ENCODE results near the gene CHADL. TPM values are rescaled to one million over a fixed set of nuclear protein-coding genes. Genes with fewer than 3 reads are reported as not detected.

CHADL gene
- total RNA-seq, 3 donors from 2014 or later, result 1.3 to 3.7 (median 1.4) TPM

- no peak for DNase-seq (ENCODE audit: low spot score in 2 of 2)
- Histone ChIP-seq H3K36me3 (no peaks in the 10 kb centered on the region), H3K9me3 (no peaks in the 10 kb centered on the region), H3K27me3 (no peaks in the 10 kb centered on the region), H3K27ac (no peak overlapping the region), H3K4me3 (no peak overlapping the region), H3K4me1 (no peaks in the 10 kb centered on the region)
- intact Hi-C loops (cut with DNase I; ENCODE audit: low total_unique reads), result no loop called here
- TF ChIP-seq CTCF (IDR thresholded peaks at IDR 0.05), result no peak
- TF ChIP-seq POLR2AphosphoS5 (IDR thresholded peaks at IDR 0.05), result no peak
- no peak for TF ChIP-seq POLR2A (IDR thresholded peaks at IDR 0.05)
Measured at GRCh38 chr22:41201141-41201540, 39.6 kb downstream of the CHADL start.

- peak in 1 of 2 donors; percentile 40 for DNase-seq (ENCODE audit: low spot score in 2 of 2)
- intact Hi-C loops (cut with DNase I; ENCODE audit: low total_unique reads), result no loop called here
- no peaks in the 10 kb centered on the region for H3K9me3 ChIP-seq
- H3K4me1 ChIP-seq, result no peaks in the 10 kb centered on the region
- peak overlapping the region; percentile 72 to 92 (median 77) for H3K4me3 ChIP-seq
- H3K27me3 ChIP-seq, result no peaks in the 10 kb centered on the region
- no peaks in the 10 kb centered on the region for H3K36me3 ChIP-seq
- peak overlapping the region; percentile 35 to 54 for H3K27ac ChIP-seq
- TF ChIP-seq POLR2AphosphoS5 (IDR thresholded peaks at IDR 0.05) (no peak), CTCF (IDR thresholded peaks at IDR 0.05) (no peak), POLR2A (IDR thresholded peaks at IDR 0.05) (no peak)
Measured at GRCh38 chr22:41198027-41198580, 42.6 kb downstream of the CHADL start.

DNA sequence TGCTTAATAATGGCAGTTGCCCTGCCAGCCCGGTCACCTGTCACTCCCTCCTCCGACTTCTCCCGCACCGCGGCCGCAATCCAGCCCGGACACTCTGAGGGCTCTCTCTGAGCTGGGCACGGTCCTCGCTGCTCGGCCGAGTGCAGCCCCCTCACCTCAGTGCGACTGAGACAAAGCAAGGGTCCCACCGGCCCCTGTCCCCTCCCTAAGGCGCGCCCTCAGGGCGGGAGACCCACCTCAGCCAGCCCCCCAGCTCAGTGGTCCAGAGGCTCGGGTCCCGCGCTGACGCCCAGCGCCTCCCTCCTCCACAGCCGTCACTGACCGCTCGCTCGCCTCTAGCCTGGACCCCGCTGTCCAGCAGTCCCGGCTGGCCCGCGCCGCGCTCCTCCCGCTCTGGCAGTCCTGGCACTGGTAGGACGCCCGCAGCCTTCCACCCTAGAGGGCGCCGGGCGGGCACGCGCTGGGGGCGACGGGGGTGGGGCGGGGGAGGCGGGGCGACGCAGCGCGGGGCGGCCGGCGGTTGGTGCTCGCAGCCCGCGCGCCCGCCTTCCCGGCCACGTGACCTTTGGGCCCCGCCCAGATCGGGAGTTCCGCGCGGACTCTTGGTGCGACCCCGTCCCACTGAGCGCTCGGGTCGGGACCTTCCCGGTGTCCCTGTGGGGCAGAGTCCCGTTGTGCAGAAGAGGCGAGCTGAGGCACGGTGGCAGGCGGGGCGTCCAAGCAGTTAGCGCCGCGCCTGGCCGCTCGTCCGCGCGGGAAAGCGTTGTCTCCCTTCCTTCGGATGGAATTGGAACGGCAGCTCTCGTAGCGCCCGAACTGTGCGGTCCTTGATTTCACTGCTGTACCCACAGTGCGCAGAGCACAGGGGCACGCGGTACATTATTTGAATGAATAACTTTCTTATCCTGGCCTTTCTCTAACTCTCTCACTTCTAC, 43.4 kb downstream of the CHADL start:
- Histone ChIP-seq H3K36me3 (no peaks in the 10 kb centered on the region), H3K9me3 (no peaks in the 10 kb centered on the region), H3K27me3 (no peaks in the 10 kb centered on the region), H3K4me3 (peak overlapping the region; percentile 72 to 92 (median 77)), H3K27ac (peak overlapping the region; percentile 35 to 64), H3K4me1 (no peaks in the 10 kb centered on the region)
- intact Hi-C loops (cut with DNase I; ENCODE audit: low total_unique reads), result no loop called here
- no peak for TF ChIP-seq POLR2A (IDR thresholded peaks at IDR 0.05)
- TF ChIP-seq POLR2AphosphoS5 (IDR thresholded peaks at IDR 0.05), result peak in 2 of 3 donors; percentile 15 to 17
- TF ChIP-seq CTCF (IDR thresholded peaks at IDR 0.05), result peak in 1 of 3 donors; percentile 10
- DNase-seq (ENCODE audit: low spot score in 2 of 2), result peak; percentile 57 to 71

DNA sequence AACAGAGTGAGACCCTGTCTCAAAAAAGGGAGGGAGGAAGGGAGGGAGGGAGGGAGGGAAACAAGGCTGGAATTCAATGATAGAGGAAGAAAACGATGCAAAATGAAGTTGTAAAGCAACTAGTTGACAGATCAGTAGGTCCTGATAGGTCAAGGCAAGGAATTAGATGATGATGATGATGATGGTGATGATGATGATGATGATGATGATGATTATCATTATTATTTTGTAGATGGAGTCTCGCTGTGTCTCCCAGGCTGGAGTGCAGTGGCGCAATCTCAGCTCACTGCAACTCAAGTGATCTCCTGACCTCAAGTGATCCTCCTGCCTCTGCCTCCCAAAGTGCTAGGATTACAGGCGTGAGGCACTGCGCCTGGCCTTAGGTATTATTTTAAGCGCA, 46.9 kb downstream of the CHADL start:
- no peaks in the 10 kb centered on the region for H3K9me3 ChIP-seq
- H3K36me3 ChIP-seq, result no peaks in the 10 kb centered on the region
- H3K27me3 ChIP-seq, result no peaks in the 10 kb centered on the region
- no peak overlapping the region for H3K4me3 ChIP-seq
- H3K27ac ChIP-seq, result no peak overlapping the region
- no peaks in the 10 kb centered on the region for H3K4me1 ChIP-seq
- no peak for DNase-seq (ENCODE audit: low spot score in 2 of 2)
- intact Hi-C loops (cut with DNase I; ENCODE audit: low total_unique reads), result loop anchor here (5.0 kb wide), 1 partner anchor 1368 kb away; no protein-coding TSS in a partner anchor
- TF ChIP-seq POLR2AphosphoS5 (IDR thresholded peaks at IDR 0.05), result no peak

GRCh38 chr22:41191467-41191866, 49.3 kb downstream of the CHADL start:
- Histone ChIP-seq H3K27ac (no peak overlapping the region), H3K4me1 (no peaks in the 10 kb centered on the region), H3K27me3 (no peaks in the 10 kb centered on the region), H3K36me3 (no peaks in the 10 kb centered on the region), H3K9me3 (no peaks in the 10 kb centered on the region), H3K4me3 (no peak overlapping the region)
- TF ChIP-seq POLR2A (IDR thresholded peaks at IDR 0.05) (no peak), CTCF (IDR thresholded peaks at IDR 0.05) (no peak), POLR2AphosphoS5 (IDR thresholded peaks at IDR 0.05) (no peak)
- intact Hi-C loops (cut with DNase I; ENCODE audit: low total_unique reads), result loop anchor here (5.0 kb wide), 1 partner anchor 1371 kb away; no protein-coding TSS in a partner anchor
- DNase-seq (ENCODE audit: low spot score in 2 of 2), result peak in 1 of 2 donors; percentile 15
